AG08396 (cell line): ENCODE data around the gene LMNB1.
"Not testable (repeated sequence)": the region's sequence is repeated elsewhere in the genome, so short reads cannot be mapped to it uniquely, and the experiment has no call there.

Experiments
- DNase-seq: peaks from one replicate; pipeline ENCODE4 v3.0.0; 2012; ENCODE audit warnings: low spot score, mixed read lengths

LMNB1 gene, protein sequence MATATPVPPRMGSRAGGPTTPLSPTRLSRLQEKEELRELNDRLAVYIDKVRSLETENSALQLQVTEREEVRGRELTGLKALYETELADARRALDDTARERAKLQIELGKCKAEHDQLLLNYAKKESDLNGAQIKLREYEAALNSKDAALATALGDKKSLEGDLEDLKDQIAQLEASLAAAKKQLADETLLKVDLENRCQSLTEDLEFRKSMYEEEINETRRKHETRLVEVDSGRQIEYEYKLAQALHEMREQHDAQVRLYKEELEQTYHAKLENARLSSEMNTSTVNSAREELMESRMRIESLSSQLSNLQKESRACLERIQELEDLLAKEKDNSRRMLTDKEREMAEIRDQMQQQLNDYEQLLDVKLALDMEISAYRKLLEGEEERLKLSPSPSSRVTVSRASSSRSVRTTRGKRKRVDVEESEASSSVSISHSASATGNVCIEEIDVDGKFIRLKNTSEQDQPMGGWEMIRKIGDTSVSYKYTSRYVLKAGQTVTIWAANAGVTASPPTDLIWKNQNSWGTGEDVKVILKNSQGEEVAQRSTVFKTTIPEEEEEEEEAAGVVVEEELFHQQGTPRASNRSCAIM

DNA sequence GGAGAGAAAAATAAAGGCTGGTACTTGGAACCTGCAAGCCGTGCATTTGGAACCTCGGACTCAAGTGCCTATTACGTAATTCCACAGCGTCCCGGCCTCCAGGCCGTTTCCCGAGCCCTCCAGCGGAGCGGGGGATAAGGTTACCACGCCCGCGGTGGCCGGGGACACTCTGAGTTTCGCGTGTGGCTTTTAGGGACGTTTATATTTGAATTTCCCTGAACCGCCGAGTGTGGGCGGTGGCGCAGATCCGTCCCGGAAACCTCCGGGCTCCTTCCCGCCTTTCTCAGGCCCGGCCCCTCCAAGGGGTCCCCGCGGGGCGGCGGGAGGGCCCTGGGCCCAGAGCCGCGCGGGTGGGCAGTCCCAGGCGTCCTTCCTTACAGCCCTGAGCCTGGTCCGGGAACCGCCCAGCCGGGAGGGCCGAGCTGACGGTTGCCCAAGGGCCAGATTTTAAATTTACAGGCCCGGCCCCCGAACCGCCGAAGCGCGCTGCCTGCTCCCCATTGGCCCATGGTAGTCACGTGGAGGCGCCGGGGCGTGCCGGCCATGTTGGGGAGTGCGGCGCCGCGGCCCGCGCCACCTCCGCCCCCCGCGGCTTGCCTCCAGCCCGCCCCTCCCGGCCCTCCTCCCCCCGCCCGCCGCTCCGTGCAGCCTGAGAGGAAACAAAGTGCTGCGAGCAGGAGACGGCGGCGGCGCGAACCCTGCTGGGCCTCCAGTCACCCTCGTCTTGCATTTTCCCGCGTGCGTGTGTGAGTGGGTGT lies at the start of gene LMNB1:
LMNB1 (plus strand) TSS at position 638 of the 758 bp plus-strand sequence. CDS start 373 bp downstream, outside the sequence.
- DNase-seq, result peak; percentile 96

DNA sequence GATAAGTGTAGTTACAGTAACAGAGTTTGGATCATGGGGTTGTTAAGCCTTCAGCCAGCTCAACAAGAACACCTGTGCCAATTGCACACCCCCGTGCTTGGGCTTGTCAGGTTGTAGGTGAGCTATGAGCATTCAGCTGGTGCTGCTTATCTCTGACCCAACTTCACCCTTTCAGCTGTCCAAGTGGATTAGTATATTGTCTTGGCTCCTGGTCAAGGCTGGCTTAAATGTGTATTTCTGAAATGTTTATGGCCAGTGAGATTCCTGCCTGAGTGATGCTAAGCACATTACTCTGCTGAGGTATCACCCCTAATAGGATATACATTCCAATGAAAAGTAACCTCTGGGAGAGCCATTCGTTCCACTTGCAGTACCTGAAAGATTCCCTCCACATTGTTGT lies 44.2 kb upstream of the LMNB1 start:
- DNase-seq, result no peak

DNA sequence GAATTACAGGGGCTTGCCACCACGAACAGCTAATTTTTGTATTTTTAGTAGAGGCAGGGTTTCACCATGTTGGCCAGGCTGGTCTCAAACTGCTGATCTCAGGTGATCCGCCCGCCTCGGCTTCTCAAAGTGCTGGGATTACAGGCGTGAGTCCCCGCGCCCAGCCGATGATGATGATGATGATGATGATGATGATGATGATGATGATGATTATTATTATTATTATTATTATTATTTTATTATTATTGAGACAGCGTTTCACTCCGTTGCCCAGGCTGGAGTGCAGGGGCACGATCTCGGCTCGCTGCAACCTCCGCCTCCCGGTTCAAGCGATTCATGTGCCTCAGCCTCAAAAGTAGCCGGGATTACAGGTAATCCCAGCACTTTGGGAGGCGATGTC lies 42.4 kb upstream of the LMNB1 start:
- DNase-seq, result not testable (repeated sequence)

DNA sequence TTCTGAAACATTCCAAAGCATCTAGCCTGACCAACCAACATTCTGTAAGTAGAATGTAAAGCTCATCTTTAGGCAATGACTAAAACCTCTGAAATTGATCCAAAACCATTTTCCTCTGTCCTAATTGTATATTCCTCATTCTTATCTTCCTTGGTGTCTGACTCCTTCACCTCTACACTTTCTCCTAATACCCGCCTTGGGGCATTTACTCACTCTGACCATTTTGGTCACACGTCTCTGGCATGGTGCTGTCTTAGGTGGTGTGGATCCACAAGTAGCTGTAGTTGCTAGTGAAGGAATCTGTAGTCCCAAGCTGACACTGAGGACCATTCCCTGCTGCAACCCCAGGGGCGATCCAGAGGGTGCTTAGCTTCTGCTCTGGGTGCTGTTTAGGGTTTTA lies 40.8 kb upstream of the LMNB1 start:
- DNase-seq, result no peak

DNA sequence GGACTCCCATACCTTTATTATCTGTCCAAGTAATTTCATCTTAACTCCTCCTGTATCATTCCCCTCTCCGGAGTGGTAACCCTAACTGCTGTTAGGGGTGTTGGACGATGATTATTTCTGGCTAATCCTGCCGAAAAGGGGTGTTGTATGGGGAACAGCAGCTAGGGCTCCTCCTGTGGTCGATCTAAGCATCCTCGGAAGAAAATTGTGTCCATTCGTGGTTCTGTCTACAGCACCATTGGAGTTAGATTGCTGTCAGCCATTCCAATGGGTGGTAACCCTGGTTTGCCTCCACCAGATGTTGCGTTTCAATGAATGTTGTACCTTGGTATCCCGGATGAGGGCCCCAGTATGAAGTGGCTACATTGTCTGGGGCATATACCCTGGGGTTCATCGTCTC lies 35.6 kb upstream of the LMNB1 start:
- DNase-seq, result no peak

DNA sequence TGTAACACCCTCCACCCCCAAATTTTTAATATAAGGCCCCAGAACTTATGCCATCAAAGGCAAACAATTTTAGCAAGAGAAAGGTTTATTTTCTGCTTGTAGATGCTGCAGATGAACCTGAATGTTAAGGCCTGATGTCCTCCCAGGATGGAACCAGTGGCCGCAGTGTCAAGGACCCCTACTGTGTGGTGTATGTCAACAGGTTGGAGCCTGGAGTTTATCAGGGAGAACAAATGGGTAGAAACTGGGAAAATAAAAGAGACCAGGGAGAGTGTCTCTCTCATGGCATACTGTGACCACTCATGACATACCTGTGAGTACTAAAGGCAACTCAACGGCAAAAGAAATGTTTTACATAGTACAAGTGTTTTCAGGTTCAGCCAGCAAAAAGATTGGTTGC lies 34.5 kb upstream of the LMNB1 start:
- DNase-seq, result no peak

DNA sequence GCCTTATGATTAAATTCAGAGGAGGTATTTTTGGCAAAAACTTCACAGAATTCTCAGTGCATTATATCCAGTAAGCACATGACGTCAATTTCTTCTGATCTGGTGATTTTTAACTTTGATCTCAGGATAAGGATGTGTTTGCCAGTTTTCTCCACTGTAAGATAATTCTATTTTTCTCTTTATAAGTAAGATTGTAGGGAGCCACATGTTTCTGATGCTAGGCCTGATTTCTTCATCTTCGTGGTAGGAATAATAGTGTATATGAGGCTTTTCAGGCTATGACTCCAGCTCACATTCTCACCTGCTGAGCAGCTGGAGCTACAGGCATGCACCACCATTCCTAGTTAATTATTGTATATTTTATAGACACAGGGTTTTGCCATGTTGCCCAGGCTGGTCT lies 32.1 kb upstream of the LMNB1 start:
- DNase-seq, result no peak

DNA sequence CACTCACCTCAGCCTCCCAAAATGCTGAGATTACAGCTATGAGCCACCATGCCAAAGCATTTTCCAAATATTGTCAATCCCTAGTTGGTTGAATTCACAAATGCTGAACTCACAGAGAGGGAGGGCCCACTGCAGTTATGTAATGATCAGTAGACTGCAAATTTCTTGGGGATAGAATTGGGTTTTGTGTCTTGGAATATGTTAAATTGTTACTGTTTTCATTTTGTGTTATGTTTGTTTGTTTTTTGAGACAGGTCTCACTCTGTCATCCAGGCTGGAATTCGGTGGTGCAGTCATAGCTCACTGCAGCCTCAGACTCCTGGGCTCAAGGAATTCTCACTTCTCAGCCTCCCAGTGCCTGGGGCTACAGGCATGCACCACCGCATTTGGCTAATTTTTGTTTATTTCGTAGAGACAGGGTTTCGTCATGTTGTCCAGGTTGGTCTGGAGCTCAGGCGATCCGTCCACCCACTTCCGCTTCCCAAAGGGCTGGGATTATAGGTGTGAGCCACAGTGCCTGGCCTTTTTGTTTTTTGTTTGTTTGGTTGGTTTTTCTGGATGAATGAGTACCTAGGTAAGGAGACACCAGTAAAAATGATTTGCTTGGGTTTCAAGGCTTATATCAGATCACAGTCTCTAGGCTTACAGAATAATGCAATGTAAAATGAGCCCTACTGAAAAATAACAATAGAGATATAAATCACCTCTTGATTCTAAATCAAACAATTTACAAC lies 31.5 kb upstream of the LMNB1 start:
- DNase-seq, result no peak

DNA sequence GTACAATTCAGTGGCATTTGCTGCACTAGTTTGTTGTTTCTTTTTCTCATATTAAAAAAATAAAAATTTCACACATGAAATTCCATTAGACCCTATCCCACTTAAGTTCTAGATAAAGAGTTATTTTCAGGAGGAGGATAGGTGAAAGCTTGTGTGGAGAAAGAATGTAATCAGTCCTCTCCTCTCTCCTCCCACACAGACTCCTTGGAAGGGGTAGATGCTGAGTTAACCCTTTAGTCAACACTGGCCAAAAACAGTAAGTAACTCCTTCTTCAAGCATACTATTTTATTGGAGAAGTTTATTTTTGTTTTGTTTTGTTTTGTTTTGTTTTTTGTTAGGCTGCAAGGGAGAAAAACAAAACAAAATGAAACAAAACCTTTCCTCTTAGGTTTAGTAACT lies 30.6 kb upstream of the LMNB1 start:
- DNase-seq, result no peak

DNA sequence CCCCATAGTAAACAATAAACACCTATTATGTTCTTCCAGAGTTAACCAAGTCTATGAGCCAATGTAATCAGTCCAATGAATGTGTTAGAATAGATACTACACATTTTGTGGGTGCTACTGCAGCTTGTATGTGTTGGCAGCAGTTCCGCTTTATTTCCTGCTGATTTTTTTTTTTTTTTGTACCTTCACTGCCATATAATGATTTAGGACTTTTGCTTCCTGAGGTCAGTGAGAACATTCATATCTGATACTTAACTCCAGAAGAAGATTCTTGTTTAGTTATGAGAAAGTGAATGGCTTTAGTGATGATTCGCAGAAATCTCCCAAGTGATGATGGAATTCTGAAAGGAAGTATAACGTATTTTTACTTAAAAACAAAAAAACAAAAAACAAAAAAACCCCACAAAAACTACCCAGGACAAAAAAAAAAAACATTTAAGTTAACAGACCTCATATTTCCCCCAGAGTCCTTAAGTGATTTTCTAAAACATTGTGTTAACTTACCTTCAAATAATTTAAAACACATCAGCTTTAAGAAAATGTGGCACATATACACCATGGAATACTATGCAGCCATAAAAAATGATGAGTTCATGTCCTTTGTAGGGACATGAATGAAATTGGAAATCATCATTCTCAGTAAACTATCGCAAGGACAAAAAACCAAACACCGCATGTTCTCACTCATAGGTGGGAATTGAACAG lies 24.7 kb upstream of the LMNB1 start:
- DNase-seq, result no peak

DNA sequence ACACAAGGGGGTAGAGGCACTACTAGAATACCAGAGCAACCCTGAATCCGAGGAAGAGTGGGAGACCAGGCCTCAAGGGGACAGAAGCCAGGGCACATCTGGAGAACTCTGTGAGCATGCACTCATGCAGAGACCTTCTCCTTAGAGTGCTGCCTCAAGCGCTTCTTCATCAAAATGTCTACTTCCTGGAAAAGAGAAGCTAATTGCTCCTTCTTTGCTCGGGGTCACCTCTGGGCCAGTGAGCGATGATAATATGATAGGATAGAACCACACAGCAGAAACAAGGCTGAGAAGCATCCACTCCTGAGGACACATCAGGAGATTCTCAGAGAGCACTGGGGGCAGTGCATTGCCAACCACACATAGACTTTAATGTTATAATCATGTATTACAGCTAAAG lies 23.7 kb upstream of the LMNB1 start:
- no peak for DNase-seq

DNA sequence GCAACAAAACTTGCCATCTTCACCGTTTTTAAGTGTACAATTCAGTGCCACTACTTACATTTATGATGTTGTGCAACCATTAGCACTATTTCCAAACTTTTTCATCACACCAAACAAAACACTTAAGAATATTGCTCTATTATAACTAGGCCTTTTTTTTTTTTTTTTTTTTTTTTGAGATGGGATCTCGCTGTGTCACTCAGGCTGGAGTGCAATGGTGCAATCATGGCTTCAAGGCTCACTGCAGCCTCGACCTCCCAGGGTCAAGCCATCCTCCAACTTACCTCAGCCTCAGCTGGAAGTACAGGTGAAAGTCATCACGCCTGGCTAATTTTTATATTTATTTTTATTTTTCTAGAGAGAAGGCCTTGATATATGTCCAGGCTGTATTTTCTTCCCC lies 22.3 kb upstream of the LMNB1 start:
- DNase-seq, result no peak

DNA sequence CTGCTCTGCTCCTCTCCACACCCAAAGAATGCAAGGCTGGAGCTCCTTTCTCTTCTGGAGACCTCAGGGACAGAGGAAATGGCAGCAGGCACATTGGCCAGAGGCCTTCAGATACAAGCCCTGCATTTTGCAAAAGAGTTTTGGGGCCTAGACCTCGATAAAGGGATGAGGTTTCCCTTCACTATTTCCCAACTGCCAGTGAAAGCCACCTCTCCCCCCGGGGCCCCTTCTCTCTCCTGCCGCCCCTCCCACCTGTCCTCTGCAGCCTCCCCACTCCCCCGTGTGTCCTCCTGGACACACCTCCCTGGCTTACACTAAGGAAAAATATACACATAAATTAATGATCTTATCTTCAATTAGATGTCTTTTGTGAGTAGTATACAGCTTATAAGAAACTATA lies 21.3 kb upstream of the LMNB1 start:
- no peak for DNase-seq

DNA sequence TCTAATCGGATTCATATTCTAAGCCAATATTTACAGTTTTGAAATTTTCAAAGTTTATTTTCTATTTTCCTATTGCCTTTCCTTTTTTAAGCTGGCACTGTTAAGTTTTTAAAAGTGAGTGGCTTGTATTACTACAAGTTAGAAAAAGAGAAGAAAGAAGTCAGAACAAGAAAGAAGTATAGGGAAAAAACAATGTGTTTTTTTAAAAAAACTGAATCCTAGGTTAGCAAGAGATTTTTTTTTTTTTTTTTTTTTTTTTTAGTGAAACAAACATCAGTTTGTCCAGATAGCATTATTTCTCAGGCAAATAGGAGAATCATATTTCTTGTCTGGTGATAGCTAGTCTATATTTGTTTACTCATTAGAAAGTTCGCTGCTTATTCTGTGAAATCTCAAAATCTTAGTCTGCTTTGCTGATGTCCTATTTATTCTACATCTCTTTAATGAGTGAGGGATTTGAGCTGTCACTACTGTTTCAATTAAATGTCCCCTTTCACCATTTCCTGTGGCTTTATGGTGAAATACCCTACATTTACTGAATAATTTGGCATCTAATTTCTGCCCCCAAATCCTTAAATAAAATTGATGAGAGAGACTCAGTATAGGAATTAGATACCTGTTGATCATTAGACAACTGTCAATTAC lies 19.1 kb upstream of the LMNB1 start:
- DNase-seq, result no peak

DNA sequence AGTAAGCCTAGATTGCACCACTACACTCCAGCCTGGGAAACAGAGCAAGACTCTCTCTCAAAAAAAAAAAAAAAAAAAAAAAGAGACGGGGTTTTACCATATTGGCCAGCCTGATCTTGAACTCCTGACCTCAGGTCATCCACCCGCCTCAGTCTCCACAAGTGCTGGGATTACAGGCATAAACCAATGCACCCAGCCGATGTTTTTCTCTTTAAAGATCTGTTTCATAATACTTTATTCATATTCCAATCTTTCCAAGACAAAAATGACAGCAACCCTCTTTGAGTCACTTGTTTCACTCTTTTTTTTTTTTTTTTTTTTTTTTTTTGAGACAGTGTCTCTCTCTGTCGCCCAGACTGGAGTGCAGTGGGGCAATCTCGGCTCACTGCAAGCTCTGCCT lies 13.6 kb upstream of the LMNB1 start:
- no peak for DNase-seq

DNA sequence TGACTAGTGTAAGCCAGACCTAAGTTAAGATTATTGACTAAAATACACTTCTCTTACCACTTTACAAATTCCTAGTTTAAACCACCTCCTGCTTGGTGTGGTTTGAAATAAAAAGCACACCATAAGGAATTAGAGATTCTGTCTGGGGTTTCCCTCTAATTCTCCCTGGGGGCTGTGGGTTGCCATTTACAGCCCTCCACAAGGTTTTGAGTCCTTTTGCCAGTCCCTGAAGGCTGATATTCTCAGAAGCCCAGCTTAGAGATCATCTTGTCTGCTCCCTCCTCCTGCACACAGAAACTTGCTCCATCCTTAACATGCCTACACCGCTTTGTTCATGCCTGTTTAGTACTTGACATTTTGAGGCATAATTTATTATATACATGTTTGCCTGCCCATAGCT lies 7.2 kb upstream of the LMNB1 start:
- DNase-seq, result no peak

DNA sequence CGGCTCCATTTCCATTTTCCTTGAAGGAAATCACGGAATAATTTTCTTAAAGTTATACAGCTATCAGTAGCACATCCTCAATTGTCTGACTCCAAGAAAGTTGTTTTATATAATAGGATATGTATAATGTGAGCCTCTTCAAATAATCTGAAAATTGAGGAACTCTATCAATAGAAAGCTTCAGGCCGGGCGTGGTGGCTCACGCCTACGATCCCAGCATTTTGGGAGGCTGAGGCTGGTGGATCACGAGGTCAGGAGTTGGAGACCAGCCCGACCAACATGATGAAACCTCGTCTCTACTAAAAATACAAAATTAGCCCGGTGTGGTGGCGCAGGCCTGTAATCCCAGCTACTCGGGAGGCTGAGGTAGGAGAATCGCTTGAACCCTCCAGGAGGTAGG lies 3.4 kb upstream of the LMNB1 start:
- not testable (repeated sequence) for DNase-seq

DNA sequence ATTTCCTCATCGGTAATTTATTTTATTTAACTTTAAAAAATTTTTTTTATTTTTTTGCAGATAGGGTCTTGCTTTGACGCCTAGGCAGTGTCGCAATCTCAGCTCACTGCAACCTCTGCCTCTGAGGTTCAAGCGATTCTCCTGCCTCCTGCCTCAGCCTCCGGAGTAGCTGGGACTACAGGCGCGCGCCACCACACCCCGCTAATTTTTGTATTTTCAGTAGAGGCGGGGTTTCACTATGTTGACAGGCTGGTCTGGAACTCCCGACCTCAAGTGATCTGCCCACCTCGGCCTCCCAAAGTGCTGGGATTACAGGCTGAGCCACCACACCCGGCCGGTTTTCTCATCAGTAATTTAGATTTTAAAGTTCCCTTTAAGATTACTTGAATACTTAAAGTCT lies 2.3 kb upstream of the LMNB1 start:
- DNase-seq, result not testable (repeated sequence)

DNA sequence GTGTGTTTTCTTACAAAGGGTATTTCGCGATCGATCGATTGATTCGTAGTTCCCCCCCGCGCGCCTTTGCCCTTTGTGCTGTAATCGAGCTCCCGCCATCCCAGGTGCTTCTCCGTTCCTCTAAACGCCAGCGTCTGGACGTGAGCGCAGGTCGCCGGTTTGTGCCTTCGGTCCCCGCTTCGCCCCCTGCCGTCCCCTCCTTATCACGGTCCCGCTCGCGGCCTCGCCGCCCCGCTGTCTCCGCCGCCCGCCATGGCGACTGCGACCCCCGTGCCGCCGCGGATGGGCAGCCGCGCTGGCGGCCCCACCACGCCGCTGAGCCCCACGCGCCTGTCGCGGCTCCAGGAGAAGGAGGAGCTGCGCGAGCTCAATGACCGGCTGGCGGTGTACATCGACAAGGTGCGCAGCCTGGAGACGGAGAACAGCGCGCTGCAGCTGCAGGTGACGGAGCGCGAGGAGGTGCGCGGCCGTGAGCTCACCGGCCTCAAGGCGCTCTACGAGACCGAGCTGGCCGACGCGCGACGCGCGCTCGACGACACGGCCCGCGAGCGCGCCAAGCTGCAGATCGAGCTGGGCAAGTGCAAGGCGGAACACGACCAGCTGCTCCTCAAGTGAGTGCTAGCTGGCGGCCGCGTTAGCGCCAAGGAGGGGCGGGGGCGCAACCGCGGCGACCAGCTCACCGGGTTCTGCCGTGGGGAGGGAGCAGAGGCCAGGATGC lies 480 bp downstream of the LMNB1 start:
- peak; percentile 61 for DNase-seq

DNA sequence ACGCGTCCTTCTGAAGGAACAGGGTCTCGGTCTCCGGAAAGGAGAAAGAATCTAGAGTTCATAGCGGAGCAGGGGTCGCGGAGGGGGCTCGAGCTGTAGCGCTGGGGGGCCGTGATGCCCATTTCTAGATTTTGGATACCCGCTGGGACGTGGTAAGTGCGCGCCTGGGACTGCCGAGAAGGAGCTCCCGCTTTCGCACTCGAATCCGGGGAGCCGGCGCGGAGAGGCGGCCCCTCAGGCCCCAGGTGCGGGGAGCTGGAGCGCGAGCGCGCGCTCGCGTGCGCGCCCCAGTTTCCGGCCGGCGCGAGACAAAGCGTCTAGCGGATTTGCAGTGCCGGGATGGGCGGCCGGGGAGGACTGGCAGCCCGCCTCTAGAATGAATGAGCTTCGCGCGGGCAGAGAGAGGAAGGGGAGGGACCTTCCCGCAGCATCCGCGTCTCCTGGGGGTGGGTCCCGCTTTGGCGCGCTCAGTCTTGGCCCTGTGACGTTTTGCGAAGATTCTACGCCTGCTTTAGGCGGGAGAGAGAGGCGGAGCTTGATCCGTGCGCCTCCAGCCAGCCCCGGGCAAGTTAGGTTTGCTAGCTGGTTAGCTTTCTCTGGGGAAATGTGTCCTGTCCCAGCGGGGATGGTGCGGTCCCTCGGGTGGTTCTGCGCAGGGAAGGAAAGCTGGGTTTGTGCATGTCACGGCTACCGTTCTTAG lies 1.2 kb downstream of the LMNB1 start:
- DNase-seq, result peak; percentile 89
